ENCODE data around the gene RXRA. TPM values are rescaled to one million over a fixed set of nuclear protein-coding genes. Genes with fewer than 3 reads are reported as not detected.
A peak's percentile ranks its signal among the peaks of the same experiment; 100 is the strongest.

Gene RXRA
- total and polyA plus RNA-seq, 2 of the 13 experiments (the other 11 are each of a cell fraction or from before 2014, with no cell fraction given), result 18.9 to 29.2 TPM

- TF ChIP-seq ARNTL (CRISPR knock-in tag; IDR thresholded peaks at IDR 0.05) (no peak), TP53 (CRISPR knock-in tag; conservative IDR thresholded peaks at IDR 0.05) (no peak), KLF13 (CRISPR knock-in tag; IDR thresholded peaks at IDR 0.05) (no peak), ZNF430 (CRISPR knock-in tag; IDR thresholded peaks at IDR 0.05) (no peak), RARA (CRISPR knock-in tag; IDR thresholded peaks at IDR 0.05) (peak; percentile 51), THRA (CRISPR knock-in tag; IDR thresholded peaks at IDR 0.05; ENCODE audit: borderline replicate concordance) (no peak), ARID3A (IDR thresholded peaks at IDR 0.05; ENCODE audit: low read depth, low read length) (no peak), YY1 (IDR thresholded peaks at IDR 0.05; ENCODE audit: insufficient read depth, insufficient replicate concordance, low read depth, low read length) (no peak), ZNF501 (CRISPR knock-in tag; IDR thresholded peaks at IDR 0.05) (0 out of 2 replicates have a peak, but pooled peaks have one; percentile 19), ZNF563 (CRISPR knock-in tag; IDR thresholded peaks at IDR 0.05) (0 out of 2 replicates have a peak, but pooled peaks have one; percentile 23), HMG20A (CRISPR knock-in tag; IDR thresholded peaks at IDR 0.05; ENCODE audit: borderline replicate concordance) (no peak), SNAPC4 (CRISPR knock-in tag; IDR thresholded peaks at IDR 0.05) (no peak), KDM6A (CRISPR knock-in tag; IDR thresholded peaks at IDR 0.05; ENCODE audit: low read depth) (no peak), ZNF687 (CRISPR knock-in tag; IDR thresholded peaks at IDR 0.05) (peak; percentile 57), ZNF382 (CRISPR knock-in tag; IDR thresholded peaks at IDR 0.05; ENCODE audit: borderline replicate concordance) (no peak), ZNF576 (CRISPR knock-in tag; IDR thresholded peaks at IDR 0.05) (0 out of 2 replicates have a peak, but pooled peaks have one; percentile 29), ZNF816 (CRISPR knock-in tag; IDR thresholded peaks at IDR 0.05; ENCODE audit: borderline replicate concordance) (no peak), XBP1 (CRISPR knock-in tag; IDR thresholded peaks at IDR 0.05) (no peak)
These were observed 33.2 kb upstream of the RXRA start (continued) for GRCh38 chr9:134293031-134293521.
